T-helper 17 cell (primary cell): ENCODE results near the gene ATG9A. TPM values are rescaled to one million over a fixed set of nuclear protein-coding genes. Genes with fewer than 3 reads are reported as not detected.
A peak's percentile ranks its signal among the peaks of the same experiment; 100 is the strongest.

ENCODE experiments used
- ATAC-seq: fragments of 150-1000 bp; cut with Tn5 transposase; 2 replicates; pipeline ENCODE4 v1.10.0; 2021; ENCODE audit warnings: mild to moderate bottlenecking, moderate library complexity
- DNase-seq, 3 donors: peaks; one replicate each; pipeline versions ENCODE4 v3.0.0 to v3.0.0-alpha.2; 2020 to 2021
- H3K9me3 ChIP-seq: one replicate; pipeline ENCODE4 v1.7.0; 2013; ENCODE audit warnings: low read length, mild to moderate bottlenecking; ENCODE audit not compliant: control insufficient read depth, poor library complexity, severe bottlenecking
- H3K27ac Mint-ChIP-seq: one replicate; pipeline ENCODE4 v1.8.0; 2022; ENCODE audit warnings: mild to moderate bottlenecking, moderate library complexity, mixed read lengths
- H3K27me3 Mint-ChIP-seq: one replicate; pipeline ENCODE4 v1.8.0; 2022; ENCODE audit warnings: mixed read lengths
- H3K36me3 Mint-ChIP-seq: one replicate; pipeline ENCODE4 v1.8.0; 2022; ENCODE audit warnings: low read depth, mixed read lengths
- H3K4me1 Mint-ChIP-seq: one replicate; pipeline ENCODE4 v1.8.0; 2022; ENCODE audit warnings: mild to moderate bottlenecking, mixed read lengths
- H3K4me3 Mint-ChIP-seq: one replicate; pipeline ENCODE4 v1.8.0; 2022; ENCODE audit warnings: mild to moderate bottlenecking, moderate library complexity, mixed read lengths
- total RNA-seq, 4 donors: library from RNA in 2 of 4; stranded (reverse) in 2 of 4; gene quantifications; one replicate each; pipeline ENCODE4 v1.2.3 and lab custom pipeline; 2022 to 2026

ATG9A gene
- total RNA-seq, 2 donors from 2014 or later = 42.4 to 72.1 TPM

DNA sequence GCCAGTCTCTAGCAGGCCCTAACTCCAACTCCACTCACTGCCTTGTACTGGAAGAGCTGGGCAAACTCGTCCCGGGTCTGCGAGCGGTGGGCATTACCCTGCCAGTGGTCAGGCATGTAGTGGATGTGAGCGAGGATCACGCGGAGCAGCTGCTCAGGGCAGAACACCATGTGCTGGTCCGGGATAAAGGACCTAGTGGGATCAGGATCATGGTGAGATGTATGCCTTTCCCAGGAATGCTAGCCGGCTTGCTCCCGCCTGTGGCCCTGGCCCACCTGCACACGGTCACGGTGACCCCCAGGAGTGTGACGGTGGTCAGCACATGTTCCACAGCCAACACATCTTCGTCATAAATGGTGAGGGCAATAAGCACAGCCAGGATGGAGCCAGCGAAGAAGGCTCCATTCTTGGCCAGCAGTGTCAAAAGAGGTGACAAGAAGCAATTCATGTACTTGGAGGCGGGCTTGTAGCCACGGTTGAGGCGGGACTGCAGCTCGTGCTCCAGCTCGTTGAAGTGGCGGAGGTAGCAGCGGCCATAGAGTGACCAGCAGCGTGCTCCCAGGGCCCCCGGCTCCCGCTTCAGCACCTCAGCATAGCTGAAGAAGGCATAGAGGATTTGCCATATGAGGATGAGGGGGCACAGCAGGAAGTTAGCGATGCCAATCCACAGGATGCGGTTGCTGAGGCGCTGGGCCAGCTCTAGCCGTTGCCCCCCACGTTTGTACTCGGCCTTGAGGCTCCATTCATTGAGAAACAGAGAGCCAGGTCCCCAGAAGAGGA, 5.4 kb downstream of the ATG9A start:
- peak overlapping the region; percentile 54 for H3K27ac Mint-ChIP-seq
- H3K27me3 Mint-ChIP-seq = no peaks in the 10 kb centered on the region
- H3K9me3 ChIP-seq = no peaks in the 10 kb centered on the region

DNA sequence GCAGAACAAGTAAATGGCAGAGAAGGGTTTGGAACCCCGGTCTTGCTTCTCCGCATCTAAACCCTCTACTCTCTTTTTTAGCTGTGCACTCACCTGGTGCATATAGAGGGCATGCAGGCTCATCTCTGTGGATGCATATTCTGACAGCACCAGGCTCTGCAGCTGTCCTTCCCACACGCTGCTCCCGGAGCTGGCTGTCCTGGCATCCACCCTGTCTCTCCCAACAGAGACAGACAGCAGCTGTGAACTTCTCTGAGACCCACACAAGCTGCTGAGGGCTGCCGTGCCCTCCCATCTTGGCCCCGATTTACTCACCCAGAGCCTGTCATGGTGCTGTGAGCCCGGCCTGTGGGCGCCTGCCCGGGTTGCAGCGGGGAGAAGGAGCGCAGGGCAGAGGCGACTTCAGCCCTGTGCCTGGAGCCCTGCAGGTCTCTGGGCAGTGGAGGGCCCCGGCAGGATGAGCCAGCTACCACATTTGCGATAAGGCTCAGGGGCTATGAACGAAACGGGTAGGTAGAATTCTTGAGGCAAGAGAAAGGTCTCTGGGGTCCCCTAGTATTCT, 7.4 kb downstream of the ATG9A start:
- H3K27ac Mint-ChIP-seq = no peak overlapping the region
- H3K4me3 Mint-ChIP-seq = no peak overlapping the region
- DNase-seq (no peak), ATAC-seq (no peak)
- H3K4me1 Mint-ChIP-seq = peaks cover 19% of the 10 kb centered on the region
- no peaks in the 10 kb centered on the region for H3K27me3 Mint-ChIP-seq
- no peaks in the 10 kb centered on the region for H3K9me3 ChIP-seq
- peaks cover 7% of the 10 kb centered on the region for H3K36me3 Mint-ChIP-seq

More for the DNA sequence above, 5.4 kb downstream of the ATG9A start:
- Mint-ChIP-seq H3K4me3 (no peak overlapping the region), H3K36me3 (peaks cover 7% of the 10 kb centered on the region), H3K4me1 (peaks cover 17% of the 10 kb centered on the region)
- no peak for ATAC-seq
- no peak for DNase-seq

DNA sequence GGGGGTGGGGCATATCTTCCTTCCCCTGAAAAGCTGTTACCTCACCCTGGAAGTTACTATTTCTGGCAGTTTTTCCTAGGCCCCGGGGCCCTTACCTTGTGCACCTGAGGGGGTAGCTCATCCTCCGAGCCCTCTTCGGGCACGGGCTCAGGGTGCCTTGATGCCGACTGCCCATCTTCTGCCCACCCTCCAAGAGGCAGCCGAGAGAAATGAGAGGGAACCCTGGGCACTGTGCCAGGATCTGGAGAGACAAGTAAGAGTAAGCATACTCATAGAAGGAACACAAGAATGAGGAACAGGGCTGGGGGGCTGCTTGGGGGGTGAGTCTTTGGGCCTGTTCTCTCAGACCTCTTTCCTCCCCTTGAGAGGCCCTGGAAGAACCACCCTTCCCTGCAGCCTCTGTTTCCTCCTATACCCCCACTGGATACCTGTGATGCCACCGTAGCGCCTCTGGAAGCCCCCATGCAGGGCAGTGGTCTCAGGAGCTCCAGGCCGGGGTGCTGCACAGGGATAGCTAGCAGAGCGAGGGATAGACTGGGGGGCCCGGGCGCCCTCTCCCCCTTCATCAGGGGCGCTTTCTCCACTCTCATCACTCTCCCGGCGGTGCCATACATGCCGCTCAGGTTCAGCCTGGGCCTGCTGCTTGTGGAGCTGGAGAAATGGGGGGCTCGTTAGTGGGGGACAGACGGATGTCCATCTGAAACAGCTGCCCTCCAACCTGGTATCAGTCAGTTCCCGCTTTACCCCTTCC, 8.6 kb downstream of the ATG9A start:
- no peak overlapping the region for H3K27ac Mint-ChIP-seq
- ATAC-seq = no peak
- no peaks in the 10 kb centered on the region for H3K9me3 ChIP-seq
- H3K4me1 Mint-ChIP-seq = peaks cover 16% of the 10 kb centered on the region
- H3K4me3 Mint-ChIP-seq = no peak overlapping the region
- no peaks in the 10 kb centered on the region for H3K27me3 Mint-ChIP-seq
- DNase-seq = no peak
- H3K36me3 Mint-ChIP-seq = peaks cover 7% of the 10 kb centered on the region

DNA sequence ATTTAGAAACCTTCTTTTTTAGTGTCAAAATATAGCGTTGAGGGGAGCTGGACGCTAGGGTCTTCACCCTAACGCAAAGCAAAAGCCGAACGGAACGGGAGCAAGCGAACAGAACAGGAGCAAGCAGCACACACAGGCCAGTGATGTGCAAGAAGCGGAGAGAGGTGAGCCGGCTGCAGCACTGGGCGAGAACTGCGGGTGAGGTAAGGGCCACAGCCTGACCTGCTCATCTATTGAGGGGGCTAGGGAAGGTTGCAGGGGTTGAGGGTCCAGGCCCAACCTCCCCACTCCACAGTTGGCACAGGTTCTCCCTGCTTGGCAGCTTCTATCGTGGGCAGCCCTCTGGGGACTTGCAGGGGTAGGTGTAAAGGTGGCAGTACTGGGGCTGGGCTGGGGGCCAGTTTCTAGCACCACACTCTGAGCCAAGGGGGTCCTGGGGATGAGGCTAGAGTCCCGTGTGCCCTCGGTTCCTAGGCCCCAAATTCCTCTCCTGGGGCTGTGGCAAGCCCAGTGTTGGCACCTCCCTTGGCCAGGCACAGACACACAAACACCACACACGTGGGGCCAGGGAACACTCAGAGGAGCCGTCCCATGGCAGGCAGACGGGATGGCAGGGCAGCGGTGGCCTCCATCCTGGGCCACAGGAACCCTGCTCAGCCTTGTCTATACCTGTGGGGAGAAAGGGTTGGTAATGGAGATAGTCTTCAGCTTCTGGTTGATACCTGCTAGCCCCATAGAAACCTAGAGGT, 9.5 kb downstream of the ATG9A start:
- H3K9me3 ChIP-seq = no peaks in the 10 kb centered on the region
- H3K36me3 Mint-ChIP-seq = peaks cover 7% of the 10 kb centered on the region
- no peak for ATAC-seq
- no peak overlapping the region for H3K27ac Mint-ChIP-seq
- peak overlapping the region; percentile 62 for H3K4me3 Mint-ChIP-seq
- no peaks in the 10 kb centered on the region for H3K27me3 Mint-ChIP-seq
- peaks cover 12% of the 10 kb centered on the region for H3K4me1 Mint-ChIP-seq
- DNase-seq = no peak

DNA sequence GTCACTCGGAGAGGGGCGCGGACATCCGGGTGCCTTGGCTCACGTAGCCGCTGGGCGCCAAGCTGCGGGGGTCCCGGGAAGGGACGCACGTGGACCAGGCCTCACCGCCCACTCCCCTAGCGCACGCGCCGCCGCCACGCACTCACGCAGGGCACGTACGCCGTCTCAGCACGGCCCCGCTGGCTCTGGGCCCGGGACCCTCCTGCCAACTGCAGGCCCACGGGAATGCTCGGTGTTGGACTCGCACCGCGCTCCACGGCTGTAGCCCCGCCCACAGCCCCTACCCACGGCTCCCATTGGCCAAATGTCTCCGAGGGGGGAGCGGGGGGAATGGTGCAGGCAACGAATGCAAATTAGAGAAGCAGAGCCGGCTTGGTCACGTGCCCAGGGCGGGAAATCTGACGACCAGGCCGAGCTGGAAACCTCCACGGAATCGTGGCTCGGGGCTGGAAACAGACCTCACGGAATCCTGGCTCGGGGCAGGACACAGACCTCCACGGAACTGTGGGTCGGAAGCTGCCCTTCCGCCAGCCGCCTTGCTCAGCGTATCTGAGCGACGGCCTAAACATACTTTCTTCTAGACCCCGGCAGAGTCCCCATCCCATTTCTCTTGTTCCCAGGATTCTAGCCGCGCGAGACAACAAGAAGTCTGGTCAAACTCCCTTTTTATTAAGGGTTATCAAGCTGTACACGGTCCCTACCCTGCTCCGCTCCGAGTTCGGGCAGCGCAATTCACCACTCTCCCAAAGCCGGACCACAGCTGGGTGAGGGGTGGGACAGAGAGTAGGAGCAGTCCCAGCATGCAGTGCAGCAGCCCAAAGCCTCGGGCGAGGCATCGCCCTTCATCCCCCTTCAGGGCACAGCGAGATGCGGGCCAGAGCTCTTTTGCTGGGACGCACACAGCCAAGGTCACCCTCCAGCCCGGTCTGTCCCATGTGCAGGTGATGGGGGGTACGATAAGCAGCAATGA, 10.4 kb downstream of the ATG9A start, which contains the start of gene ABCB6:
Gene ABCB6 (minus strand): TSS at position 227 of the 970 bp plus-strand sequence. CDS start 285 bp downstream, outside the sequence.
- H3K4me3 Mint-ChIP-seq = peak within 1 kb of the TSS; percentile 89
- H3K4me1 Mint-ChIP-seq = peaks cover 10% of the 10 kb centered on the region
- ATAC-seq (peak; percentile 92), DNase-seq (peak; percentile 76 to 82 (median 77))
- H3K36me3 Mint-ChIP-seq = peaks cover 7% of the 10 kb centered on the region
- no peaks in the 10 kb centered on the region for H3K27me3 Mint-ChIP-seq
- H3K27ac Mint-ChIP-seq = peak within 1 kb of the TSS; percentile 73
- H3K9me3 ChIP-seq = no peaks in the 10 kb centered on the region

DNA sequence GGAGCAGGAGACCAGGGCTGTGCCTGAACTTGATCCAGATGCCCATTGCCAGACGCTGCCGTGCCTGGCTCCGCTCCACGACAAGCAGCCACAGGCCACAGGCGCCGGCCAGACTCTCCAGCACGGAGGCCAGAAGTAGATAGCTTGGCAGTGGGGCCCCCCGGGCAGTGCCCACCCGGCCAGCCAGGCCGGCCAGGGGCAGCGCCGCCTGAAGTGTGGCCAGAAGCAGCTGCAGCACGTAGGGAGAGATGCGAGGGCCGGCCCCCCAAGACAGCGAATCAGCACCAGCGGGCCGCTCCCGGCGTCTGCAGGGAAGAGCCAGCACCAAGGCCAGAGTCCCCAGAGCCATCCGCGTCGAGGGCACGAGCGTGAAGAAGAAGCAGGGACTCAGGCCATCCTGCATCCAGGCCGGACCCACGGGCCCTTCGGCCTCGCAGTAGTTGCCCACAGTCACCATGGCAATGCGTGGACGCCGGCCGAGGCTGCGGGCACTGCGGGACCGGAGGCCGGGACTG, 11.2 kb downstream of the ATG9A start:
- H3K27me3 Mint-ChIP-seq = no peaks in the 10 kb centered on the region
- peak overlapping the region; percentile 89 for H3K4me3 Mint-ChIP-seq
- peak in 1 of 3 donors; percentile 23 for DNase-seq

DNA sequence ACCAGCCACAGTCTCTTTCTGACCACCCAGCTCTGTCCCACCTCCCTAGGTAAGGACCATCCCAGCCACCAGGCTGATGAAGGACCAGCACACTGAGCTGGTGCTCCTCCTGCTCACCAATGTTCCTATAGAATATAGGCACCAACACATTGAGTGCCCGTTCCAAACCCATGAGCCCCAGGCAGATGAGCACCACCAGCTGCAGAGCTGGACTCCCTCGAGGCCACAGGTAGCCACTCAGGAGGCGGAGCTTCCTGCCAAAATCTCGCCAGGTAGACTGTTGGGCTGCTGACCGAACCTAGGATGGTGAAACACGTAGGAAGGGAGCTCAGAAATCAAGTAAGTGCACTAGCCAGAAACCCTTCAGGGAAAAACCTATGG, 12.9 kb downstream of the ATG9A start:
- H3K27me3 Mint-ChIP-seq = no peaks in the 10 kb centered on the region
- H3K4me3 Mint-ChIP-seq = no peak overlapping the region
- DNase-seq (no peak), ATAC-seq (no peak)
- H3K27ac Mint-ChIP-seq = no peak overlapping the region
- H3K36me3 Mint-ChIP-seq = peaks cover 2% of the 10 kb centered on the region
- no peaks in the 10 kb centered on the region for H3K9me3 ChIP-seq
- peaks cover 9% of the 10 kb centered on the region for H3K4me1 Mint-ChIP-seq

More for the DNA sequence above, 11.2 kb downstream of the ATG9A start:
- H3K36me3 Mint-ChIP-seq = peaks cover 4% of the 10 kb centered on the region
- H3K9me3 ChIP-seq = no peaks in the 10 kb centered on the region
- peaks cover 10% of the 10 kb centered on the region for H3K4me1 Mint-ChIP-seq
- peak overlapping the region; percentile 73 for H3K27ac Mint-ChIP-seq
- ATAC-seq = peak; percentile 50

DNA sequence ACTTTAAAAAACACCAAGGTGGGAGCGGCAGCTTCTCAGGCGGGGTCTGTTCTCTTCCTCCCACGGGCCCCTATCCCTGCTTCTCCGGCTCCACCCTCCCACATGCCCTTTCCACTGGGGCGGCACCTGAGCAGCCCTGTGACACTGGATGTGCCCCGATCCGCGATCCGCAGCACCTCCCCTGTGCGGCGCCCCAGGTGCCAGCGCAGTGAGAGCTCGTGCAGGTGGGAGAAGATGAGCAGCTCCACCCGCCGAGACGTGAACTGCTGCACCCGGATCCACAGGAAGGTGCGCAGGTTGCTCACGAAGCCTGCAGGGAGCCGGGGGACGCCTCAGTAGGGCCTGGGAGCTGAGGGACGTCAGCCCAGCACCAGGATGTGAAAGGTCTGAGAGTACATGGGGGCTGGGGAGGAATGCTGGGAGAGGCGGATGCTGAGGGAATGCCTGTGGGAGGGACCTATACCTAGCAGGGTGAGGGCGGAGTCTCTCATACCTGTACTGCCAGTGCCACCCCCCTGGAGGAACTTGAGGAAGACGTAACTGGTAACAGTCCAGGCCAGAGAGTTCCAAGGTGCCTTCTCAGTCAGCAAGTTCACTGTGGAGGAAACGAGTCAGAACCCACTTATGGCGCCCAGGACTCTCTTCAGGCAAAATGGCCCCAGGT, 13.4 kb downstream of the ATG9A start:
- peaks cover 10% of the 10 kb centered on the region for H3K4me1 Mint-ChIP-seq
- H3K4me3 Mint-ChIP-seq = no peak overlapping the region
- H3K27me3 Mint-ChIP-seq = no peaks in the 10 kb centered on the region
- no peaks in the 10 kb centered on the region for H3K36me3 Mint-ChIP-seq
- no peak overlapping the region for H3K27ac Mint-ChIP-seq
- DNase-seq = no peak
- H3K9me3 ChIP-seq = no peaks in the 10 kb centered on the region
- no peak for ATAC-seq

DNA sequence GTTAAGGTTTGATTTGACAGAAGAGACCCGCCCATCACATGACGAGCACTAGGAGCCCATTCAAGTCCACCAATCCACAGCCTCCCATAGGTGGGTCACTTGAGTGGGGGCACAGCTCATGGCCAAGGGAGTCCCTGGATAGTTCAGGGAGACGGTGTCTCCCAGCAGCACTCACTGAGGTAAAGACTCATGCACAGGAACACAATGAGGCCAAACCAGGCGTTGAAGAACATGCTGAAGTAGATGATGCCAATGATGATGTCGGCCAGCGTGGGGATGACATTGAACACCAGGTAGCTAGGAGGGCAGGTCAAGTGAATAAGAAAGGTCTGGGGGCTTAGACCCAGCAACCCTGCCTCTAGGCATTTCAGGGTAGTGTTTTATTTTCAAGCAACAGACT, 14.7 kb downstream of the ATG9A start:
- no peaks in the 10 kb centered on the region for H3K27me3 Mint-ChIP-seq
- DNase-seq (no peak), ATAC-seq (no peak)
- H3K27ac Mint-ChIP-seq = no peak overlapping the region
- no peaks in the 10 kb centered on the region for H3K36me3 Mint-ChIP-seq
- H3K4me1 Mint-ChIP-seq = peaks cover 11% of the 10 kb centered on the region
- H3K9me3 ChIP-seq = no peaks in the 10 kb centered on the region
- no peak overlapping the region for H3K4me3 Mint-ChIP-seq

DNA sequence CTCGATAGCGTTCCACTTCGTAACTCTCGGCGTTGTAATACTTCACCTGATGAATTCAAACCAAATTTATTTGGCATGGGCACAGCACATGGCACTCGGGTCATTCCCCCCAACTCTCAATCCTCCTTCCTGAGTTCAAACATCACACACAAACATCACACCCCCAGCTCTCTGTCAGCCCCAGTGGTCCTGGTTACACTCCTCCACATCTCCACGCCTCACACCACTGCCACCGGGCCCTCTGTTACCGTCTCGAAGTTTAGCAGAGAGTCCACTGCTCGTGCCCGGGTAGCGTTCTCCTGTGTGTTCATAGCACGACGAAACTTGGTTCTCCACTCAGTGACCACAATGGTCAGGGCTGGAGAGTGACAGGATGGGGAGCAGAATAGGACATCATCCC, 15.3 kb downstream of the ATG9A start:
- DNase-seq = no peak
- no peak for ATAC-seq
- Mint-ChIP-seq H3K4me3 (no peak overlapping the region), H3K4me1 (peaks cover 14% of the 10 kb centered on the region), H3K27ac (no peak overlapping the region), H3K27me3 (no peaks in the 10 kb centered on the region), H3K36me3 (no peaks in the 10 kb centered on the region)
- no peaks in the 10 kb centered on the region for H3K9me3 ChIP-seq

DNA sequence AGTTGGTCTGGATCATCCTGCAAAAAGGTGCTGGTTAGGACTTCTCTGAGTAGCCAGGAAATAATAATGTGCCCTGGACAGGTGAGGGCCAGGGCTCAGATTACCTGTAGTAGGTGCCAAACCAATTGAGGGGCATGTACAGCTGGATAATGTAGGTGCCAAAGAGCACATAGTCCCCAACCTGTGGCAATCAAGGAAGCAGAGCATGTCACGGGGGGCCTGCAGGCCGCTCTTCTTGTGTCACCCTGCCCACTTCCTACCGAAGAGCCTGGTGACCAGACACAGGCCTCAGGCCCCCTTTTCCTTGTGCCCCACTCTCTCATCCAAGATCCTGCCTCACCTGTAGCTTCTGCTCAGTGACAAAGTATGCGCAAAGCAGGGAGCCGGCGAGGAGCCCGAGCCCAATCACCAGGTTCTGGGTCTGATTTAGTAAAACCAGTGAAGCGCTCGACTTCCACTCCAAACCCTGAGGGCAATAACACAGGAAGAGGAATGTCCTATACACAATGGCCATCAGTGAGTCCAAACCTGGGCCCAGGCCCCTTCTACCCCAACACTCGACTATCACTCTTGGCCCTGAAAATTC, 15.9 kb downstream of the ATG9A start:
- Mint-ChIP-seq H3K36me3 (no peaks in the 10 kb centered on the region), H3K27me3 (no peaks in the 10 kb centered on the region), H3K27ac (no peak overlapping the region), H3K4me3 (no peak overlapping the region), H3K4me1 (peaks cover 15% of the 10 kb centered on the region)
- H3K9me3 ChIP-seq = no peaks in the 10 kb centered on the region
- no peak for DNase-seq
- ATAC-seq = no peak
